HepG2 (cell line): Measurements from ENCODE around the gene TMCC2. TPM values are rescaled to one million over a fixed set of nuclear protein-coding genes. Genes with fewer than 3 reads are reported as not detected.
A peak's percentile ranks its signal among the peaks of the same experiment; 100 is the strongest.

Experiments
- AKAP8 ChIP-seq: sonication (generic); formaldehyde crosslinking; IDR thresholded peaks from 2 replicates; pipeline ENCODE4 v1.5.1; 2020; ENCODE audit warnings: mild to moderate bottlenecking, missing genetic modification reagents
- ATF7-NPFF ChIP-seq: sonication (generic); formaldehyde crosslinking; IDR thresholded peaks from 2 replicates; pipeline ENCODE4 v1.8.1; 2023; ENCODE audit warnings: mild to moderate bottlenecking, low read depth, missing genetic modification reagents, moderate library complexity
- ATRX ChIP-seq: sonication (generic); formaldehyde crosslinking; IDR thresholded peaks from 2 replicates; pipeline ENCODE4 v1.4.0; 2020; ENCODE audit warnings: missing genetic modification reagents, borderline replicate concordance
- BRD4 ChIP-seq: sonication (generic); formaldehyde crosslinking; IDR thresholded peaks from 2 replicates; pipeline ENCODE4 v1.4.0; 2020; ENCODE audit warnings: missing genetic modification reagents
- CERS6 ChIP-seq: sonication (generic); formaldehyde crosslinking; IDR thresholded peaks from 2 replicates; pipeline ENCODE4 v1.5.0; 2020; ENCODE audit warnings: missing genetic modification reagents
- FOXA3 ChIP-seq: IDR thresholded peaks from 2 replicates; pipeline ENCODE4 v1.6.1; 2016; ENCODE audit warnings: missing genetic modification reagents, missing compliant biosample characterization
- GMEB1 ChIP-seq: sonication (generic); formaldehyde crosslinking; IDR thresholded peaks from 2 replicates; pipeline ENCODE4 v1.5.1; 2020; ENCODE audit warnings: missing genetic modification reagents, mild to moderate bottlenecking, borderline replicate concordance
- GTF3A ChIP-seq: sonication (generic); formaldehyde crosslinking; conservative IDR thresholded peaks from 2 replicates; pipeline ENCODE4 v1.4.0; 2020; ENCODE audit warnings: mild to moderate bottlenecking, missing genetic modification reagents
- IRX3 ChIP-seq: sonication (generic); formaldehyde crosslinking; IDR thresholded peaks from 2 replicates; pipeline ENCODE4 v1.8.1; 2023; ENCODE audit warnings: mild to moderate bottlenecking, low read depth, missing genetic modification reagents, borderline replicate concordance
- KDM5A ChIP-seq: fragments of 200-600 bp; sonication (generic); IDR thresholded peaks from 2 replicates; pipeline ENCODE4 v1.7.0; 2018; ENCODE audit warnings: antibody characterized with exemption, mild to moderate bottlenecking, low read length, borderline replicate concordance
- MYPOP ChIP-seq: sonication (generic); formaldehyde crosslinking; IDR thresholded peaks from 2 replicates; pipeline ENCODE4 v1.8.1; 2023; ENCODE audit warnings: mild to moderate bottlenecking, moderate library complexity, missing genetic modification reagents
- NFIC ChIP-seq: IDR thresholded peaks from 2 replicates; pipeline ENCODE4 v1.6.1; 2012; ENCODE audit warnings: mild to moderate bottlenecking, low read length, inconsistent platforms
- PTBP1 ChIP-seq: fragments of 200-400 bp; formaldehyde crosslinking; IDR thresholded peaks from 2 replicates; pipeline ENCODE4 v1.6.1; 2018; ENCODE audit warnings: low read length, low read depth; ENCODE audit not compliant: poor library complexity, severe bottlenecking
- REXO4 ChIP-seq: sonication (generic); formaldehyde crosslinking; IDR thresholded peaks from 2 replicates; pipeline ENCODE4 v1.8.0; 2022; ENCODE audit warnings: missing genetic modification reagents, mild to moderate bottlenecking, borderline replicate concordance
- SRSF1 ChIP-seq: fragments of 200-400 bp; formaldehyde crosslinking; optimal IDR thresholded peaks from 2 replicates; pipeline ENCODE3; 2017; ENCODE audit warnings: mild to moderate bottlenecking, low read depth, low read length, moderate library complexity
- TAF1 ChIP-seq: sonication (generic); formaldehyde crosslinking; IDR thresholded peaks from 2 replicates; pipeline ENCODE4 v1.4.0; 2020; ENCODE audit warnings: missing genetic modification reagents
- TMF1 ChIP-seq: sonication (generic); formaldehyde crosslinking; IDR thresholded peaks from 2 replicates; pipeline ENCODE4 v1.8.1; 2022; ENCODE audit warnings: low read depth, missing genetic modification reagents
- ZBTB25 ChIP-seq: IDR thresholded peaks from 2 replicates; pipeline ENCODE4 v1.6.1; 2018; ENCODE audit warnings: missing genetic modification reagents
- ZFP62 ChIP-seq: sonication (generic); formaldehyde crosslinking; IDR thresholded peaks from 2 replicates; pipeline ENCODE4 v1.4.0; 2020; ENCODE audit warnings: missing genetic modification reagents
- ZFYVE20 ChIP-seq: sonication (generic); formaldehyde crosslinking; IDR thresholded peaks from 2 replicates; pipeline ENCODE4 v1.8.0; 2023; ENCODE audit warnings: low read depth, mild to moderate bottlenecking, moderate library complexity, missing genetic modification reagents, borderline replicate concordance
- ZKSCAN5 ChIP-seq: sonication (generic); formaldehyde crosslinking; IDR thresholded peaks from 2 replicates; pipeline ENCODE4 v1.5.1; 2020; ENCODE audit warnings: mild to moderate bottlenecking, missing genetic modification reagents
- ZNF441 ChIP-seq: sonication (generic); formaldehyde crosslinking; IDR thresholded peaks from 2 replicates; pipeline ENCODE4 v1.7.0; 2021; ENCODE audit warnings: missing genetic modification reagents, borderline replicate concordance
- ZNF572 ChIP-seq: sonication (generic); formaldehyde crosslinking; IDR thresholded peaks from 2 replicates; pipeline ENCODE4 v1.5.1; 2020; ENCODE audit warnings: mild to moderate bottlenecking, missing genetic modification reagents
- ZNF639 ChIP-seq: conservative IDR thresholded peaks from 2 replicates; pipeline ENCODE4 v1.6.1; 2018; ENCODE audit warnings: missing genetic modification reagents
- polyA plus RNA-seq, 8 experiments: library from polyadenylated mRNA; depleted of rRNA in 3 of 8; stranded (reverse) in 7 of 8; unstranded in 1 of 8; fragments of >200 nt; fragmentation: Illumina TruSeq in 4 of 8; extraction: Trizol in 4 of 8; gene quantifications; 2 replicates each; pipeline versions ENCODE4 v1.2.1 to v1.2.3, GENCODE V29; 2011 to 2016; ENCODE audit warnings: low read depth in 4 of 8, missing spikeins in 1 of 8, mixed read lengths in 1 of 8; ENCODE audit not compliant: insufficient read depth in 1 of 8
- total RNA-seq, 5 experiments: library from RNA; depleted of rRNA; stranded (reverse); fragments of >200 nt; fragmentation: Illumina TruSeq; extraction: Trizol; gene quantifications; 2 replicates each; pipeline ENCODE4 v1.2.3, GENCODE V29; 2016; ENCODE audit warnings: low read depth in 1 of 5

The TMCC2 gene
- total and polyA plus RNA-seq, 2 of the 13 experiments (the other 11 are each of a cell fraction or from before 2014, with no cell fraction given), result 0.12 to 0.24 TPM

- TF ChIP-seq MYPOP (CRISPR knock-in tag), result no peak
- TF ChIP-seq CERS6 (CRISPR knock-in tag), result no peak
- no peak for TF ChIP-seq KDM5A
- TF ChIP-seq ATRX (CRISPR knock-in tag), result no peak
- TF ChIP-seq ZKSCAN5 (CRISPR knock-in tag), result no peak
- no peak for TF ChIP-seq GMEB1 (CRISPR knock-in tag)
- no peak for TF ChIP-seq ZNF639
- TF ChIP-seq ZNF572, result no peak
- no peak for TF ChIP-seq GTF3A (CRISPR knock-in tag)
- no peak for TF ChIP-seq PTBP1
- no peak for TF ChIP-seq NFIC
- TF ChIP-seq BRD4, result no peak
- TF ChIP-seq ZNF441 (CRISPR knock-in tag), result no peak
- TF ChIP-seq AKAP8 (CRISPR knock-in tag), result no peak
- no peak for TF ChIP-seq REXO4 (CRISPR knock-in tag)
- TF ChIP-seq FOXA3 (CRISPR knock-in tag), result 0 out of 2 replicates have a peak, but pooled peaks have one; percentile 14
- no peak for TF ChIP-seq ATF7-NPFF (CRISPR knock-in tag)
- no peak for TF ChIP-seq IRX3
- peak; percentile 41; the same call in 1 of the 2 replicates for TF ChIP-seq TAF1 (CRISPR knock-in tag)
- no peak; the same call in 1 of the 2 replicates for TF ChIP-seq ZBTB25 (CRISPR knock-in tag)
- TF ChIP-seq TMF1 (CRISPR knock-in tag), result no peak
- no peak for TF ChIP-seq SRSF1
- TF ChIP-seq ZFYVE20 (CRISPR knock-in tag), result no peak
- no peak for TF ChIP-seq ZFP62 (CRISPR knock-in tag)
These were observed 66.6 kb downstream of the TMCC2 start (continued) for GRCh38 chr1:205294175-205294917.
